HCT116 (cell line): ENCODE measurements around the gene ADARB1.

Experiments used
- EZH2 ChIP-seq: fragments of 200-600 bp; sonication (generic); IDR thresholded peaks from 2 replicates; pipeline ENCODE4 v1.6.1; 2017; ENCODE audit warnings: antibody characterized with exemption, mixed run types
- EZH2phosphoT487 ChIP-seq: fragments of 200-600 bp; IDR thresholded peaks from 2 replicates; pipeline ENCODE4 v1.6.1; 2018; ENCODE audit warnings: antibody characterized with exemption, borderline replicate concordance
- JUND ChIP-seq: IDR thresholded peaks from 2 replicates; pipeline ENCODE4 v1.6.1; 2012
- POLR2A ChIP-seq: IDR thresholded peaks from 2 replicates; pipeline ENCODE4 v1.7.0; 2011; ENCODE audit warnings: borderline replicate concordance; ENCODE audit not compliant: insufficient read depth, insufficient read length; ENCODE audit errors: extremely low read depth
- POLR2AphosphoS5 ChIP-seq: IDR thresholded peaks from 2 replicates; pipeline ENCODE4 v1.6.1; 2011; ENCODE audit warnings: mild to moderate bottlenecking, low read depth, low read length, moderate library complexity
- RAD21 ChIP-seq: IDR thresholded peaks from 2 replicates; pipeline ENCODE4 v1.6.1; 2012; ENCODE audit warnings: low read depth, mild to moderate bottlenecking
- ZNF274 ChIP-seq: fragments of 200-500 bp; sonication (Bioruptor generic); IDR thresholded peaks from 2 replicates; pipeline ENCODE4 v1.6.1; 2014; ENCODE audit warnings: mild to moderate bottlenecking, low read depth, low read length, inconsistent platforms
- TF ChIP-seq, protein P1 (sequence below), 3 experiments: fragments of 200-600 bp in 1 of 3; sonication (generic) in 1 of 3; IDR thresholded peaks in 2 of 3; conservative IDR thresholded peaks in 1 of 3; 2 replicates each; pipeline ENCODE4 v1.5.1; 2012 to 2017; ENCODE audit warnings: low read depth in 2 of 3, low read length in 2 of 3, antibody characterized with exemption in 1 of 3, borderline replicate concordance in 1 of 3, control low read depth in 1 of 3, mild to moderate bottlenecking in 1 of 3, mixed read lengths in 1 of 3, mixed run types in 1 of 3, moderate library complexity in 1 of 3; ENCODE audit not compliant: insufficient read depth in 1 of 3
- TF ChIP-seq, protein P2 (sequence below): IDR thresholded peaks from 2 replicates; pipeline ENCODE4 v1.6.1; 2012; ENCODE audit warnings: low read depth

- TF ChIP-seq, protein P1, sequence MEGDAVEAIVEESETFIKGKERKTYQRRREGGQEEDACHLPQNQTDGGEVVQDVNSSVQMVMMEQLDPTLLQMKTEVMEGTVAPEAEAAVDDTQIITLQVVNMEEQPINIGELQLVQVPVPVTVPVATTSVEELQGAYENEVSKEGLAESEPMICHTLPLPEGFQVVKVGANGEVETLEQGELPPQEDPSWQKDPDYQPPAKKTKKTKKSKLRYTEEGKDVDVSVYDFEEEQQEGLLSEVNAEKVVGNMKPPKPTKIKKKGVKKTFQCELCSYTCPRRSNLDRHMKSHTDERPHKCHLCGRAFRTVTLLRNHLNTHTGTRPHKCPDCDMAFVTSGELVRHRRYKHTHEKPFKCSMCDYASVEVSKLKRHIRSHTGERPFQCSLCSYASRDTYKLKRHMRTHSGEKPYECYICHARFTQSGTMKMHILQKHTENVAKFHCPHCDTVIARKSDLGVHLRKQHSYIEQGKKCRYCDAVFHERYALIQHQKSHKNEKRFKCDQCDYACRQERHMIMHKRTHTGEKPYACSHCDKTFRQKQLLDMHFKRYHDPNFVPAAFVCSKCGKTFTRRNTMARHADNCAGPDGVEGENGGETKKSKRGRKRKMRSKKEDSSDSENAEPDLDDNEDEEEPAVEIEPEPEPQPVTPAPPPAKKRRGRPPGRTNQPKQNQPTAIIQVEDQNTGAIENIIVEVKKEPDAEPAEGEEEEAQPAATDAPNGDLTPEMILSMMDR (IDR thresholded peaks at IDR 0.05 in 2 of 3, conservative IDR thresholded peaks at IDR 0.05 in 1 of 3; ENCODE audit: borderline replicate concordance in 1 of 3, insufficient read depth in 1 of 3, low read depth in 2 of 3, low read length in 2 of 3), result no peak
- TF ChIP-seq ZNF274, result no peak
- TF ChIP-seq EZH2, result no peak
- TF ChIP-seq POLR2A, result no peak
- TF ChIP-seq JUND, result no peak
- TF ChIP-seq, protein P2, sequence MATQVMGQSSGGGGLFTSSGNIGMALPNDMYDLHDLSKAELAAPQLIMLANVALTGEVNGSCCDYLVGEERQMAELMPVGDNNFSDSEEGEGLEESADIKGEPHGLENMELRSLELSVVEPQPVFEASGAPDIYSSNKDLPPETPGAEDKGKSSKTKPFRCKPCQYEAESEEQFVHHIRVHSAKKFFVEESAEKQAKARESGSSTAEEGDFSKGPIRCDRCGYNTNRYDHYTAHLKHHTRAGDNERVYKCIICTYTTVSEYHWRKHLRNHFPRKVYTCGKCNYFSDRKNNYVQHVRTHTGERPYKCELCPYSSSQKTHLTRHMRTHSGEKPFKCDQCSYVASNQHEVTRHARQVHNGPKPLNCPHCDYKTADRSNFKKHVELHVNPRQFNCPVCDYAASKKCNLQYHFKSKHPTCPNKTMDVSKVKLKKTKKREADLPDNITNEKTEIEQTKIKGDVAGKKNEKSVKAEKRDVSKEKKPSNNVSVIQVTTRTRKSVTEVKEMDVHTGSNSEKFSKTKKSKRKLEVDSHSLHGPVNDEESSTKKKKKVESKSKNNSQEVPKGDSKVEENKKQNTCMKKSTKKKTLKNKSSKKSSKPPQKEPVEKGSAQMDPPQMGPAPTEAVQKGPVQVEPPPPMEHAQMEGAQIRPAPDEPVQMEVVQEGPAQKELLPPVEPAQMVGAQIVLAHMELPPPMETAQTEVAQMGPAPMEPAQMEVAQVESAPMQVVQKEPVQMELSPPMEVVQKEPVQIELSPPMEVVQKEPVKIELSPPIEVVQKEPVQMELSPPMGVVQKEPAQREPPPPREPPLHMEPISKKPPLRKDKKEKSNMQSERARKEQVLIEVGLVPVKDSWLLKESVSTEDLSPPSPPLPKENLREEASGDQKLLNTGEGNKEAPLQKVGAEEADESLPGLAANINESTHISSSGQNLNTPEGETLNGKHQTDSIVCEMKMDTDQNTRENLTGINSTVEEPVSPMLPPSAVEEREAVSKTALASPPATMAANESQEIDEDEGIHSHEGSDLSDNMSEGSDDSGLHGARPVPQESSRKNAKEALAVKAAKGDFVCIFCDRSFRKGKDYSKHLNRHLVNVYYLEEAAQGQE, result no peak
- TF ChIP-seq POLR2AphosphoS5, result no peak
- no peak for TF ChIP-seq RAD21
- no peak for TF ChIP-seq EZH2phosphoT487
Observed at GRCh38 chr21:45231705-45232104, 157.3 kb downstream of the ADARB1 start.
